WI38 (cell line): ENCODE data around the gene CALM1.

ENCODE experiments used
- H3K4me3 ChIP-seq: 2 replicates; pipeline ENCODE4 v1.5.1; 2011; ENCODE audit warnings: low read depth, mild to moderate bottlenecking, control low read depth, low read length
- CTCF ChIP-seq: IDR thresholded peaks from 2 replicates; pipeline ENCODE4 v1.5.1; 2012; ENCODE audit warnings: low read depth, mild to moderate bottlenecking, control low read depth, low read length

CALM1 gene

GRCh38 chr14:90397425-90398314 lies 841 bp downstream of the CALM1 start:
- TF ChIP-seq CTCF: no peak
- H3K4me3 ChIP-seq: peak overlapping the region; percentile 93

- peak overlapping the region; percentile 93 for H3K4me3 ChIP-seq
- no peak for TF ChIP-seq CTCF
Observed at GRCh38 chr14:90398315-90398839, 1.5 kb downstream of the CALM1 start.

GRCh38 chr14:90398841-90399540 lies 2.2 kb downstream of the CALM1 start:
- TF ChIP-seq CTCF: no peak
- peak overlapping the region; percentile 93 for H3K4me3 ChIP-seq

GRCh38 chr14:90399541-90400444 lies 3.0 kb downstream of the CALM1 start:
- TF ChIP-seq CTCF: peak; percentile 98
- peak overlapping the region; percentile 93 for H3K4me3 ChIP-seq

- no peak overlapping the region for H3K4me3 ChIP-seq
- TF ChIP-seq CTCF: no peak
Observed at GRCh38 chr14:90400904-90401561, 4.2 kb downstream of the CALM1 start.

- no peak for TF ChIP-seq CTCF
Observed at GRCh38 chr14:90402016-90402415, 5.2 kb downstream of the CALM1 start.

More at GRCh38 chr14:90402016-90402415, 5.2 kb downstream of the CALM1 start:
- no peak overlapping the region for H3K4me3 ChIP-seq
